HG03439 (cell line): Measurements from ENCODE around the gene TBC1D19.

Experiments used
- ATAC-seq: cut with Tn5 transposase; IDR thresholded peaks from one replicate; pipeline ENCODE4 v1.9.1; 2021; ENCODE audit warnings: mild to moderate bottlenecking, moderate library complexity; ENCODE audit not compliant: unreplicated experiment

Gene TBC1D19

GRCh38 chr4:26729027-26729426 is 145.1 kb downstream of the TBC1D19 start:
- no peak for ATAC-seq

DNA sequence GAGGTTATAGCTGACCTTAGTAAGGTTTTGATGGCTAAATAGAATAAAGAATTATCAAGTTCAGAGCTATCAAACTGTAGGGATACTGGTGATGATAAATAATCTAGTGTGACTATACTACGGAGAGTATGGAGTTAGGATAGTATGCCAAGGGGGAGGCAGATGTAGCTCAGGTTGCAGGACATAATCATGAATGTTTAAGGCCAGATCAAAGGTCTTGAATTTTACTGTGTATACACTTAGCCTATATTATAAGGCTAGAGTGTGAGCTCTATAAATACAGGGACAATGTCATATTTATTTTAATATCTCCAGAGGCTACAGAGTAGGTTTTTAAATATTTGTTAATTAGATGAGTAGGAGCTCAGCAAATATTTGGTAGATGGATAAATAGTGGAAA is 145.7 kb downstream of the TBC1D19 start:
- no peak for ATAC-seq

- peak; percentile 94 for ATAC-seq
Observed at GRCh38 chr4:26731351-26732035, 147.6 kb downstream of the TBC1D19 start.

- ATAC-seq = no peak
Observed at GRCh38 chr4:26732356-26732755, 148.5 kb downstream of the TBC1D19 start.

GRCh38 chr4:26736621-26737020 is 152.7 kb downstream of the TBC1D19 start:
- ATAC-seq = no peak

DNA sequence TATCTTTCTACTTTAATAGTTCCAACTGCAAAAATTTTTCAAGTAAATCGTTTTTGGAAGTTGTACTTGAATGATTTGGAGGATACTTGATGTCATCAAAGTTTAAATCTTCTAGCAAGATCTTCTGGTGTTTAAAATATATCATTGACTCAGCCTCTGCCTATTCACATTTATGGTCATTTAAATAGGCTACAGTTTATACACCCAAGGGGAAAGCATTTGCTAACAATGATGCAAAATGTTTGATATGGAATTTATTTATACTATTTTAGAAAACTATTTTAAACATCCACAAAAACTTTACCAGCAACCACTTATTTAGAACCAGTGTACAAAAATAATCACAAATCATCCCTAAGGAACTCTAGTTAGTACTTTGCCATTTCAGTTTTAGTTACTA is 153.5 kb downstream of the TBC1D19 start:
- ATAC-seq = no peak

DNA sequence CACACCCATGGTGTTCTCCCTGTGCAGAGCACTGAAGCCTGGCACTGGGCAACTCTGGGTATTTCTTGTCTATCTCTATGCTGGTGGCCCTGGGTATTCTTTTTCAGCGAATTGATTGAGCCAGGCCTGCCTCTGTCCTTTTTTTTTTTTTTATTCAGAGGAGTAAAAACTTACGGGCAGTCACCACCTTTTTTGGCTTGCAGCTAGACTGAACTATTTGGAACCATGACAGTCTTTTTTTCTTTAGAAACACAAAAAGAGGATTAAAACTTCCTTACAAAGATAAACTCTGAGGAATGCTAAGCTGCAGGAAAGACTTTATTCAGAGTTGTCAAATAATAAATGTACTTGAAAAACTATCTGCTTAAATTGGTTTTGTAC is 157.6 kb downstream of the TBC1D19 start:
- no peak for ATAC-seq

GRCh38 chr4:26746802-26747213 is 162.9 kb downstream of the TBC1D19 start:
- ATAC-seq = peak; percentile 100

GRCh38 chr4:26748811-26749210 is 164.9 kb downstream of the TBC1D19 start:
- no peak for ATAC-seq

- no peak for ATAC-seq
Observed at GRCh38 chr4:26749867-26750266, 166.0 kb downstream of the TBC1D19 start.

DNA sequence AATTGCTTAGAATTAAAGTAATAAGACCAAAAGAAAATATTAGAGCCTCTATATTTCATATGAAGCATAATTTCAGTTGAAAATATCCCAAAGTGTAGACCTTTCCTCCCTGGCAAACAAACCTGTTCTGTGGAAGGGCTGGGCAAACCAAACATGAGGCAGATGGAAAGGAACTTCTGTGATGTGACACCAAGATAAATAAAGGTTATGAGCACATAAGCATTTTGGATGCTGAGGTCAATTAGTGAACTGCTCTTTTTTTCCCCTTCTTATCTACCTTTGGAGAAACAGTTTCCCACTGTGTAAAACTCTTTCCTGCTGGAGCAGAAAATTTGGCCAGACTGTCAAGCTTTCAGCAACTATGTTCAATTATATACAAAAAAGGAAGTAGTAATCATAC is 167.1 kb downstream of the TBC1D19 start:
- no peak for ATAC-seq

DNA sequence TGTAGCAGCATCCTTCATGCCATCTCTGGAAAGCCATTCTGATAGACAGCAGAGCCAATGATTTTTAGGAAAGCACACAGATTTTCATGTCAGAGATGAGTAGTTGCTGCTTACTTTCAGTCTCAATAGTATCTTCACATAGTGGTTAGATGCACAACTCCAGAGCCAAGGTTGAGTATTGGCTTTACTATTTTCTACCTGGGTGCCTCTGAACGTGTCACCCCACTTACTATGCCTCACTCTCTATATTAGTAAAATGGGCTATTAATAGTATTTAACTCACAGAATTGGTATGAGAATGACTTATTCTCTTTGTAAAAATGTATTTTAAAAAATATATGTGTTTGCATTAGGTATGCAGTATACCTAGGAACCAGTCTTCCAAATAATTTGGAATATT is 168.0 kb downstream of the TBC1D19 start:
- peak; percentile 95 for ATAC-seq

- ATAC-seq = no peak
Observed at GRCh38 chr4:26753187-26753586, 169.3 kb downstream of the TBC1D19 start.

DNA sequence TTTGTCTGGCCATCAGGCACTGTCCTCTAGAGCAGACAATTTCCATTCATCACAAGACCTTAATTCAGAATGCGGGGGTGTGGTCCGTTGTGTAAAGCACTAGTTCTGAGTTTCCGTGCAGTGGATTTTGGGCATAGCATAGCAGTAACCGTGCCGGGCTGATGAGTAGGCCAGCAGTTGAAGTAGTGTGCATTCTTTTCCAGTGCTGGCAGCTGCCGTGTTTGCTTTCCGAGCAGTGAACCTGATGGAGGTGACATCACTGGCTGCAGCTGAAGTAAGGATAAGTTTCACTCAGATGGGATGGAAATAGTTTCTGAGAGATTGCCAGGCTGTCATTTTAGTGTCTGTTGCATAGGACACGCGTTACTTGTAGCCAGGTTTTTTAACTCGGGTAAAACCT is 169.7 kb downstream of the TBC1D19 start:
- no peak for ATAC-seq

DNA sequence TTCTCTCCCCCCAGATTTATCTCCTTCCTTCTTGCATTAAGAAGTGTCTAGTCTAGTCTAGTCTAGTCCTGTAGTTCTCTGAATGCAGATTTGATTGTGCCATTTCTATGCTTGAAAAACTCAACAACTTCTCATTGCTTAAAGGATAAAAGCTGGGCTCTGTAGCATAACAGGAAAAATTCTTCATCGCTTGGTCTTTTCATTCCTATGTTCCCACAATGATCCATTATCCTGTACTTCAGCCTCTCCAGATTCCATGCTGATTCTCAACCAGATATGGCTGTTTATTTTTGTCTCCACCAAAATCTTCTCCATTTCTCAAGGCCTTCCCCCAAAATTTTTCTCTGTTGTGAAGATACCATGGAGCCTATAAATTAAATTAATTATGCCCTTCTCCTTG is 173.9 kb downstream of the TBC1D19 start:
- ATAC-seq = no peak

DNA sequence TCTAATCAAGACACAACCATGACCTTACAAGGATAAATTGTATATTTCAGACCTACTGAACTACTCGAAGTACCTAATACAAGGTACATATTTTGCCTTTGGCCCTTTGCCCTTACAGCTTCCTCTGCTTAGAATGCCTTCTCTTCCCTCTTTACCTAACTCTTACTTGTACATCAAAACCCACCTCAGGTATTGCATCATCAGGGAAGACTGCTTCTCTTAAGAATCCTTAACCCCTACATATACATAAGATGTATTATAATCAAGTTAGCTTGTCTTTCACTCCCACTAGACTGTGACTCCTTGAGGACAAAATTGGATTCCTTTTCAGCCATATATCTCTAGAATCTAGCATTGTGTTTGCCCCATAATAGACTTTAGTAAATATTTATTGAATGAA is 175.0 kb downstream of the TBC1D19 start:
- ATAC-seq = no peak

DNA sequence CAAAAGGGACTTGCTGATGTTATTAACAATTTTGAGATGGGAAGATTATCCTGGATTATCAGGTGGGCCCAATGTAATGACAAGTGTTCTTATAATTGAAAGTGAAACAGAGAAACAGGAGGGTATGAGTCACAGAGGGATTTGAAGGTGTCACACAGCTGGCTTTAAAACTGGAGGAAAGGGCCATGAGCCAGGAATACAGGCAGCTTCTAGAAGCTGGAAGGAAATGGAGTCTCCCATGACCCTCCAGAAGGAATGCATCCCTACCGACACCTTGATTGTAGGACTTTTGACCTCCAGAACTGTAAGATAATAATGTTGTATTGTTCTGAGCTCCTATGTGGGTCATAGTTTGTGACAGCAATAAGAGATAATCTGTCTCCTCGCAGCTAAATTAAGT is 178.8 kb downstream of the TBC1D19 start:
- ATAC-seq = no peak

GRCh38 chr4:26763063-26763462 is 179.2 kb downstream of the TBC1D19 start:
- no peak for ATAC-seq

- no peak for ATAC-seq
Observed at GRCh38 chr4:26763648-26764047, 179.8 kb downstream of the TBC1D19 start.

DNA sequence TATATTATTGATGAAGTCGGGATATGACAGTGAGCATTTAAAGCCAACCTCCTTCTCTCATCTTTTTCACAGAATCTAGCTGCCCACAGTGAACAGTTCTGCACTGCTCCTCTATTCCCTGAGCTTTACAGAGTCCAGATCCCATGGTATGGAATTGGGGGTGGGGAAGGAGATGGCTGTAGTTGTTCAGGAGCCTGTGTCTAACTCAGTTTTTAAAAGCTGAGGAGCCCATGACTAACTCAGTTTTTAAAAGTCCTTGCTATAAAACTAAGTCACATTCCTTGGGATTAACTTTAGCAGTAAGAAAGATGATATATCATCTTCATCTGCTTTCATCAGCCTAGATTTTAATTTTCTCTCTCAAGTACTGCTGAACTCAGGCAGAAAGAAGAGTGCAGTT is 180.3 kb downstream of the TBC1D19 start:
- no peak for ATAC-seq

- ATAC-seq = no peak
Observed at GRCh38 chr4:26765515-26765914, 181.6 kb downstream of the TBC1D19 start.

DNA sequence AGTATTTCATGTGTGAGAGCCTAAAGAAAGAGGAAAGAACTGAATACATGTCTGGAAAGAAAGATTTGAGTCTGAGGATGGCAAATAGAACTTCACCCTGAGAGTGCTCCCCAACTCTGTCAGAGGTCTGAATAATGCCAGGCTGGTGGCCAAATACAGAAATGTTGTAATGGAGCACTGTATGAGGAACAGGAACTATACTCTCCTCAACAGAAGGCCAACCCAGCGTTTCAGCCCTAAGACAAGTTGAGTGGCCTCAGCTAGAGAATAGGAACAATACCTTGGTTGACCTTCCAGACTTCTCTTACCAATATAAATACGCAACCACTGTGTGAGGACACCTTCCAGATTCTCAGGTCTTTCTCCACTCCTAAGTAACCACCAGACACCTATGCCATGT is 182.3 kb downstream of the TBC1D19 start:
- no peak for ATAC-seq

- no peak for ATAC-seq
Observed at GRCh38 chr4:26772096-26772873, 188.4 kb downstream of the TBC1D19 start.
